K562 (cell line): Measurements from ENCODE around the gene MSRB2.

Experiments used
- EGR1 ChIP-seq: fragments of 450-650 bp; conservative IDR thresholded peaks from 2 replicates; pipeline ENCODE4 v1.6.1; 2017; ENCODE audit warnings: mild to moderate bottlenecking
- MYNN ChIP-seq, 2 experiments: sonication (generic); formaldehyde crosslinking in 1 of 2; IDR thresholded peaks; 2 replicates each; pipeline versions ENCODE4 v1.5.0 to v1.6.1; 2016 to 2020; ENCODE audit warnings: antibody characterized with exemption in 1 of 2, missing genetic modification reagents in 1 of 2
- SIN3A ChIP-seq, 2 experiments: fragments of 150-350 bp in 1 of 2; IDR thresholded peaks; 2 replicates each; pipeline ENCODE4 v1.6.1; 2011 to 2016; ENCODE audit warnings: borderline replicate concordance in 2 of 2, low read depth in 2 of 2, low read length in 2 of 2, mild to moderate bottlenecking in 2 of 2, moderate library complexity in 2 of 2; ENCODE audit not compliant: control insufficient read depth in 1 of 2
- TF ChIP-seq, protein P1 (sequence below): sonication (generic); formaldehyde crosslinking; IDR thresholded peaks from 2 replicates; pipeline ENCODE4 v1.8.0; 2022; ENCODE audit warnings: mild to moderate bottlenecking, low read depth, missing genetic modification reagents

DNA sequence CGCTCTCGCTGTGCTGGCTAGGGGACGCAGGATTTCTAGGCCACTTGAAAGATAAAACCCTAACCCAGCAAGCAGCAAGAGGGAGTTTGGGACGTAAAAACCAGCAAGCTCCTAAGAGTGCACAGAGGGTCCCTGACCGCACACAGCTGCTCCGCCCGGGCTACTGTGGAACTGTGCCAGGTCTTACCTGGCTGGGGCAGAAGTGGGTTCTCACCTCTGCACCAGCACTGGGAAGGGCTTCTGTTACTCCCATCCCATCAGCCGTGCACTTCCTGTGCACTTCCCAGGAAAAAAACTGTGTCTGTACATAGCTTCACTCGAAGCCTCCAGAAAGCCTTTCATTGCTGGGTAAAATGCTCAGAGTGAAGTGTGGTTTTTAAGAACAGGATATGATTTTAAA, 50.9 kb downstream of the MSRB2 start:
- TF ChIP-seq, protein P1, sequence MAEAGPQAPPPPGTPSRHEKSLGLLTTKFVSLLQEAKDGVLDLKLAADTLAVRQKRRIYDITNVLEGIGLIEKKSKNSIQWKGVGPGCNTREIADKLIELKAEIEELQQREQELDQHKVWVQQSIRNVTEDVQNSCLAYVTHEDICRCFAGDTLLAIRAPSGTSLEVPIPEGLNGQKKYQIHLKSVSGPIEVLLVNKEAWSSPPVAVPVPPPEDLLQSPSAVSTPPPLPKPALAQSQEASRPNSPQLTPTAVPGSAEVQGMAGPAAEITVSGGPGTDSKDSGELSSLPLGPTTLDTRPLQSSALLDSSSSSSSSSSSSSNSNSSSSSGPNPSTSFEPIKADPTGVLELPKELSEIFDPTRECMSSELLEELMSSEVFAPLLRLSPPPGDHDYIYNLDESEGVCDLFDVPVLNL (CRISPR knock-in tag) = no peak
- no peak for TF ChIP-seq SIN3A (IDR thresholded peaks at IDR 0.05; ENCODE audit: borderline replicate concordance in 2 of 2, control insufficient read depth in 1 of 2, low read depth in 2 of 2, low read length in 2 of 2)
- TF ChIP-seq EGR1 = no peak
- TF ChIP-seq MYNN (IDR thresholded peaks at IDR 0.05) = no peak
- no peak for TF ChIP-seq MYNN (CRISPR knock-in tag; IDR thresholded peaks at IDR 0.05)
